Measurements from ENCODE around the gene HBM. TPM values are rescaled to one million over a fixed set of nuclear protein-coding genes. Genes with fewer than 3 reads are reported as not detected.
"Not testable (repeated sequence)": the region's sequence is repeated elsewhere in the genome, so short reads cannot be mapped to it uniquely, and the experiment has no call there.

HBM gene
- total and polyA plus RNA-seq, 2 donors from 2014 or later: not detected

- Histone ChIP-seq H3K36me3 (ENCODE audit: control insufficient read depth in 2 of 3, insufficient read depth in 3 of 3, low read length in 3 of 3) (peaks cover 13 to 49% (median 27%) of the 10 kb centered on the region in 3 donors), H3K4me3 (ENCODE audit: low read length in 3 of 3) (no peak overlapping the region), H3K9ac (ENCODE audit: low read length in 3 of 3) (no peak overlapping the region), H3K4me1 (ENCODE audit: control insufficient read depth in 2 of 3, insufficient read depth in 2 of 3, low read depth in 1 of 3, low read length in 3 of 3) (no peaks in the 10 kb centered on the region), H3K27ac (ENCODE audit: low read depth in 2 of 2, low read length in 2 of 2) (no peak overlapping the region), H3K9me3 (ENCODE audit: control insufficient read depth in 2 of 3, insufficient read depth in 1 of 3, low read length in 3 of 3) (no peaks in the 10 kb centered on the region), H3K27me3 (ENCODE audit: control insufficient read depth, insufficient read depth, low read length) (no peaks in the 10 kb centered on the region)
- TF ChIP-seq, protein P1, sequence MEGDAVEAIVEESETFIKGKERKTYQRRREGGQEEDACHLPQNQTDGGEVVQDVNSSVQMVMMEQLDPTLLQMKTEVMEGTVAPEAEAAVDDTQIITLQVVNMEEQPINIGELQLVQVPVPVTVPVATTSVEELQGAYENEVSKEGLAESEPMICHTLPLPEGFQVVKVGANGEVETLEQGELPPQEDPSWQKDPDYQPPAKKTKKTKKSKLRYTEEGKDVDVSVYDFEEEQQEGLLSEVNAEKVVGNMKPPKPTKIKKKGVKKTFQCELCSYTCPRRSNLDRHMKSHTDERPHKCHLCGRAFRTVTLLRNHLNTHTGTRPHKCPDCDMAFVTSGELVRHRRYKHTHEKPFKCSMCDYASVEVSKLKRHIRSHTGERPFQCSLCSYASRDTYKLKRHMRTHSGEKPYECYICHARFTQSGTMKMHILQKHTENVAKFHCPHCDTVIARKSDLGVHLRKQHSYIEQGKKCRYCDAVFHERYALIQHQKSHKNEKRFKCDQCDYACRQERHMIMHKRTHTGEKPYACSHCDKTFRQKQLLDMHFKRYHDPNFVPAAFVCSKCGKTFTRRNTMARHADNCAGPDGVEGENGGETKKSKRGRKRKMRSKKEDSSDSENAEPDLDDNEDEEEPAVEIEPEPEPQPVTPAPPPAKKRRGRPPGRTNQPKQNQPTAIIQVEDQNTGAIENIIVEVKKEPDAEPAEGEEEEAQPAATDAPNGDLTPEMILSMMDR (IDR thresholded peaks at IDR 0.05; ENCODE audit: borderline replicate concordance, extremely low read depth, insufficient read depth): no peak
- no peak for DNase-seq
- intact Hi-C loops (cut with DNase I): no loop called here
- no peak for FAIRE-seq
Observed at GRCh38 chr16:203246-203645, 37.5 kb downstream of the HBM start.

- H3K9ac ChIP-seq (ENCODE audit: low read length in 3 of 3); H3K4me3 ChIP-seq (ENCODE audit: low read length in 3 of 3); H3K4me1 ChIP-seq (ENCODE audit: control insufficient read depth in 2 of 3, insufficient read depth in 2 of 3, low read depth in 1 of 3, low read length in 3 of 3); H3K9me3 ChIP-seq (ENCODE audit: control insufficient read depth in 2 of 3, insufficient read depth in 1 of 3, low read length in 3 of 3); H3K27me3 ChIP-seq (ENCODE audit: control insufficient read depth, insufficient read depth, low read length); H3K27ac ChIP-seq (ENCODE audit: low read depth in 2 of 2, low read length in 2 of 2); FAIRE-seq; DNase-seq; intact Hi-C loops (cut with DNase I): not testable (repeated sequence)
- peaks cover 11 to 44% (median 28%) of the 10 kb centered on the region in 3 donors for H3K36me3 ChIP-seq (ENCODE audit: control insufficient read depth in 2 of 3, insufficient read depth in 3 of 3, low read length in 3 of 3)
Observed at GRCh38 chr16:204046-204445, 38.3 kb downstream of the HBM start.

GRCh38 chr16:209359-209758 lies 43.6 kb downstream of the HBM start:
- H3K9ac ChIP-seq (ENCODE audit: low read length in 3 of 3); H3K4me3 ChIP-seq (ENCODE audit: low read length in 3 of 3); H3K4me1 ChIP-seq (ENCODE audit: control insufficient read depth in 2 of 3, insufficient read depth in 2 of 3, low read depth in 1 of 3, low read length in 3 of 3); DNase-seq; H3K27ac ChIP-seq (ENCODE audit: low read depth in 2 of 2, low read length in 2 of 2); intact Hi-C loops (cut with DNase I); FAIRE-seq; H3K9me3 ChIP-seq (ENCODE audit: control insufficient read depth in 2 of 3, insufficient read depth in 1 of 3, low read length in 3 of 3); H3K27me3 ChIP-seq (ENCODE audit: control insufficient read depth, insufficient read depth, low read length): not testable (repeated sequence)
- H3K36me3 ChIP-seq (ENCODE audit: control insufficient read depth in 2 of 3, insufficient read depth in 3 of 3, low read length in 3 of 3): peaks cover 13 to 37% (median 36%) of the 10 kb centered on the region in 3 donors

- H3K27ac ChIP-seq (ENCODE audit: low read depth in 2 of 2, low read length in 2 of 2); H3K4me1 ChIP-seq (ENCODE audit: control insufficient read depth in 2 of 3, insufficient read depth in 2 of 3, low read depth in 1 of 3, low read length in 3 of 3); H3K4me3 ChIP-seq (ENCODE audit: low read length in 3 of 3); H3K9me3 ChIP-seq (ENCODE audit: control insufficient read depth in 2 of 3, insufficient read depth in 1 of 3, low read length in 3 of 3); H3K27me3 ChIP-seq (ENCODE audit: control insufficient read depth, insufficient read depth, low read length); FAIRE-seq; H3K9ac ChIP-seq (ENCODE audit: low read length in 3 of 3); DNase-seq; intact Hi-C loops (cut with DNase I): not testable (repeated sequence)
- peaks cover 2 to 26% (median 25%) of the 10 kb centered on the region in 3 donors for H3K36me3 ChIP-seq (ENCODE audit: control insufficient read depth in 2 of 3, insufficient read depth in 3 of 3, low read length in 3 of 3)
Observed at GRCh38 chr16:211631-212180, 45.9 kb downstream of the HBM start.

GRCh38 chr16:212999-213398 lies 47.2 kb downstream of the HBM start:
- H3K36me3 ChIP-seq (ENCODE audit: control insufficient read depth in 2 of 3, insufficient read depth in 3 of 3, low read length in 3 of 3): peaks cover 2 to 28% (median 17%) of the 10 kb centered on the region in 3 donors
- intact Hi-C loops (cut with DNase I): no loop called here
- DNase-seq (no peak), FAIRE-seq (no peak)
- H3K4me1 ChIP-seq (ENCODE audit: control insufficient read depth in 2 of 3, insufficient read depth in 2 of 3, low read depth in 1 of 3, low read length in 3 of 3): peaks cover 0 to 2% (median 0%) of the 10 kb centered on the region in 3 donors
- H3K27ac ChIP-seq (ENCODE audit: low read depth in 2 of 2, low read length in 2 of 2): no peak overlapping the region
- H3K9me3 ChIP-seq (ENCODE audit: control insufficient read depth in 2 of 3, insufficient read depth in 1 of 3, low read length in 3 of 3): no peaks in the 10 kb centered on the region
- H3K9ac ChIP-seq (ENCODE audit: low read length in 3 of 3): no peak overlapping the region
- H3K27me3 ChIP-seq (ENCODE audit: control insufficient read depth, insufficient read depth, low read length): no peaks in the 10 kb centered on the region
- TF ChIP-seq, protein P1 (IDR thresholded peaks at IDR 0.05; ENCODE audit: borderline replicate concordance, extremely low read depth, insufficient read depth): no peak
- no peak overlapping the region for H3K4me3 ChIP-seq (ENCODE audit: low read length in 3 of 3)

Other genes starting within 250 kb of the HBM start
- 8.8 TPM for gene POLR3K, start 112.4 kb upstream of the HBM start, total RNA-seq
- 18.5 TPM for gene POLR3K, start 112.4 kb upstream of the HBM start, polyA plus RNA-seq (ENCODE audit: insufficient read depth, low read depth, low replicate concordance)
- 14.7 TPM for gene SNRNP25, start 112.2 kb upstream of the HBM start, total RNA-seq
- gene SNRNP25, start 112.2 kb upstream of the HBM start, polyA plus RNA-seq (ENCODE audit: insufficient read depth, low read depth, low replicate concordance): 60.3 TPM
- gene RHBDF1, start 93.3 kb upstream of the HBM start, total RNA-seq: 33.1 TPM
- gene RHBDF1, start 93.3 kb upstream of the HBM start, polyA plus RNA-seq (ENCODE audit: insufficient read depth, low read depth, low replicate concordance): 12.0 TPM
- 40.8 TPM for gene MPG, start 87.8 kb upstream of the HBM start, total RNA-seq
- 54.3 TPM for gene MPG, start 87.8 kb upstream of the HBM start, polyA plus RNA-seq (ENCODE audit: insufficient read depth, low read depth, low replicate concordance)
- 37.8 TPM for gene NPRL3, start 27.3 kb upstream of the HBM start, total RNA-seq
- 21.3 TPM for gene NPRL3, start 27.3 kb upstream of the HBM start, polyA plus RNA-seq (ENCODE audit: insufficient read depth, low read depth, low replicate concordance)
- gene HBZ, start 13.3 kb upstream of the HBM start, total RNA-seq: not detected
- not detected for gene HBZ, start 13.3 kb upstream of the HBM start, polyA plus RNA-seq (ENCODE audit: insufficient read depth, low read depth, low replicate concordance)
- gene HBA2, start 6.9 kb downstream of the HBM start, total RNA-seq: 33.9 TPM
- gene HBA2, start 6.9 kb downstream of the HBM start, polyA plus RNA-seq (ENCODE audit: insufficient read depth, low read depth, low replicate concordance): 11.1 TPM
- gene HBA1, start 10.7 kb downstream of the HBM start, total RNA-seq: 41.1 TPM
- gene HBA1, start 10.7 kb downstream of the HBM start, polyA plus RNA-seq (ENCODE audit: insufficient read depth, low read depth, low replicate concordance): 2.6 TPM
- not detected for gene HBQ1, start 14.5 kb downstream of the HBM start, total RNA-seq
- gene HBQ1, start 14.5 kb downstream of the HBM start, polyA plus RNA-seq (ENCODE audit: insufficient read depth, low read depth, low replicate concordance): not detected
- 72.0 TPM for gene LUC7L, start 63.5 kb downstream of the HBM start, total RNA-seq
- 56.3 TPM for gene LUC7L, start 63.5 kb downstream of the HBM start, polyA plus RNA-seq (ENCODE audit: insufficient read depth, low read depth, low replicate concordance)
- 109 TPM for gene FAM234A, start 68.8 kb downstream of the HBM start, total RNA-seq
- 65.3 TPM for gene FAM234A, start 68.8 kb downstream of the HBM start, polyA plus RNA-seq (ENCODE audit: insufficient read depth, low read depth, low replicate concordance)
- gene RGS11, start 110.0 kb downstream of the HBM start, total RNA-seq: 5.9 TPM
- gene RGS11, start 110.0 kb downstream of the HBM start, polyA plus RNA-seq (ENCODE audit: insufficient read depth, low read depth, low replicate concordance): 2.5 TPM
- 0.88 TPM for gene ARHGDIG, start 114.6 kb downstream of the HBM start, total RNA-seq
- not detected for gene ARHGDIG, start 114.6 kb downstream of the HBM start, polyA plus RNA-seq (ENCODE audit: insufficient read depth, low read depth, low replicate concordance)
- gene PDIA2, start 117.2 kb downstream of the HBM start, total RNA-seq: not detected
- gene PDIA2, start 117.2 kb downstream of the HBM start, polyA plus RNA-seq (ENCODE audit: insufficient read depth, low read depth, low replicate concordance): not detected
- 24.6 TPM for gene AXIN1, start 186.7 kb downstream of the HBM start, total RNA-seq
- gene AXIN1, start 186.7 kb downstream of the HBM start, polyA plus RNA-seq (ENCODE audit: insufficient read depth, low read depth, low replicate concordance): 9.7 TPM
- gene MRPL28, start 204.6 kb downstream of the HBM start, total RNA-seq: 59.1 TPM
- 201 TPM for gene MRPL28, start 204.6 kb downstream of the HBM start, polyA plus RNA-seq (ENCODE audit: insufficient read depth, low read depth, low replicate concordance)
- 65.0 TPM for gene PGAP6, start 216.0 kb downstream of the HBM start, total RNA-seq
- gene PGAP6, start 216.0 kb downstream of the HBM start, polyA plus RNA-seq (ENCODE audit: insufficient read depth, low read depth, low replicate concordance): 144 TPM
- 56.6 TPM for gene NME4, start 231.2 kb downstream of the HBM start, total RNA-seq
- gene NME4, start 231.2 kb downstream of the HBM start, polyA plus RNA-seq (ENCODE audit: insufficient read depth, low read depth, low replicate concordance): 100 TPM
- gene DECR2, start 235.9 kb downstream of the HBM start, total RNA-seq: 23.8 TPM
- gene DECR2, start 235.9 kb downstream of the HBM start, polyA plus RNA-seq (ENCODE audit: insufficient read depth, low read depth, low replicate concordance): 58.9 TPM

All from kidney (tissue), 14 donors.